Nephron (organoid): ENCODE measurements around the gene RAB11FIP4.

Experiments
- H3K27ac Mint-ChIP-seq, 3 experiments: 2 replicates each; pipeline ENCODE4 v1.8.0; 2020; ENCODE audit warnings: mixed read lengths in 3 of 3, mild to moderate bottlenecking in 2 of 3, moderate library complexity in 1 of 3
- H3K27me3 Mint-ChIP-seq: 2 replicates; pipeline ENCODE4 v1.8.0; 2021; ENCODE audit warnings: low read depth, mild to moderate bottlenecking, moderate library complexity, mixed read lengths
- H3K36me3 Mint-ChIP-seq: 2 replicates; pipeline ENCODE4 v1.8.0; 2020; ENCODE audit warnings: low read depth, mixed read lengths
- H3K4me1 Mint-ChIP-seq: 2 replicates; pipeline ENCODE4 v1.8.0; 2020; ENCODE audit warnings: mixed read lengths
- H3K4me3 Mint-ChIP-seq, 3 experiments: 2 replicates each; pipeline ENCODE4 v1.8.0; 2020; ENCODE audit warnings: mild to moderate bottlenecking in 3 of 3, mixed read lengths in 3 of 3, moderate library complexity in 2 of 3
- H3K9me3 Mint-ChIP-seq: 2 replicates; pipeline ENCODE4 v1.8.0; 2020; ENCODE audit warnings: mixed read lengths
- CTCF ChIP-seq, 3 experiments: fragments of 200-600 bp; sonication (generic); IDR thresholded peaks; one replicate each; pipeline ENCODE4 v1.5.0; 2021; ENCODE audit warnings: antibody characterized with exemption in 3 of 3; ENCODE audit not compliant: unreplicated experiment in 3 of 3

RAB11FIP4 gene

DNA sequence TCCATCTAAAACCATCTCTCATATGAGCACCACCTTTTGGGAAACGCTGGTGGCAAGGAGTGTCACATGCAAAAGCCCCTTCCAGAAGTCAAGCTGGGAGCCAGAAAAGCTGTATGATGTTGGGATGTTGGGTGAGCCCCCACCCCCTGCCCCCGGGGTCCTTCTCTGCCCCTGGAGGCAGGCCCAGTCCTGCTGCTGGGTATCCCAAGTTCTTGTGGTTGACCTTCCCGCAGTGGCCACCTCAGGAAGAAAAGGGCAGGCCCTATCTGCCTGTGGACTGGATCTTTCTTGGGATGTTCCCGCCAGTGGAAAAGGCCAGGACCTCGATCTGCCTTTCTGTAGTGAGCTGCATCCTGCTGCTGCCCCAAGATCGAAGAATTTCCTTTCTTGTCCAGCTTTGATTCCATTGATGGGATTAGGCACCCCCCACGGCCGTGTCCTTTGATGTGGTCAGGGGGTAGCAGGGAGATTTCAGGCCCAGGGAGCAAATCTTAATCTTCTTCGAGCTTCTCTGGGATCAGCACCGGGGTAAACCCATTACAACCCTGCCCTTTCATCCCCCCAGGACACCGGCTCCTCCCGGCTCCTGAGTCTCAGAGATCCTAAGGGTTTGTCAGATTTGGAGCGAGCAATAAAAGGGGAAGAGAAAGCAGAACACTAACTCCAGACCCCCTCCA lies 165.6 kb downstream of the RAB11FIP4 start:
- TF ChIP-seq CTCF (IDR thresholded peaks at IDR 0.05; ENCODE audit: unreplicated experiment in 3 of 3), result no peak
- Mint-ChIP-seq H3K27me3 (peaks cover 49% of the 10 kb centered on the region), H3K4me1 (peaks cover 19% of the 10 kb centered on the region), H3K4me3 (peak overlapping the region; percentile 31 to 68 (median 49)), H3K27ac (no peak overlapping the region), H3K9me3 (no peaks in the 10 kb centered on the region), H3K36me3 (no peaks in the 10 kb centered on the region)

DNA sequence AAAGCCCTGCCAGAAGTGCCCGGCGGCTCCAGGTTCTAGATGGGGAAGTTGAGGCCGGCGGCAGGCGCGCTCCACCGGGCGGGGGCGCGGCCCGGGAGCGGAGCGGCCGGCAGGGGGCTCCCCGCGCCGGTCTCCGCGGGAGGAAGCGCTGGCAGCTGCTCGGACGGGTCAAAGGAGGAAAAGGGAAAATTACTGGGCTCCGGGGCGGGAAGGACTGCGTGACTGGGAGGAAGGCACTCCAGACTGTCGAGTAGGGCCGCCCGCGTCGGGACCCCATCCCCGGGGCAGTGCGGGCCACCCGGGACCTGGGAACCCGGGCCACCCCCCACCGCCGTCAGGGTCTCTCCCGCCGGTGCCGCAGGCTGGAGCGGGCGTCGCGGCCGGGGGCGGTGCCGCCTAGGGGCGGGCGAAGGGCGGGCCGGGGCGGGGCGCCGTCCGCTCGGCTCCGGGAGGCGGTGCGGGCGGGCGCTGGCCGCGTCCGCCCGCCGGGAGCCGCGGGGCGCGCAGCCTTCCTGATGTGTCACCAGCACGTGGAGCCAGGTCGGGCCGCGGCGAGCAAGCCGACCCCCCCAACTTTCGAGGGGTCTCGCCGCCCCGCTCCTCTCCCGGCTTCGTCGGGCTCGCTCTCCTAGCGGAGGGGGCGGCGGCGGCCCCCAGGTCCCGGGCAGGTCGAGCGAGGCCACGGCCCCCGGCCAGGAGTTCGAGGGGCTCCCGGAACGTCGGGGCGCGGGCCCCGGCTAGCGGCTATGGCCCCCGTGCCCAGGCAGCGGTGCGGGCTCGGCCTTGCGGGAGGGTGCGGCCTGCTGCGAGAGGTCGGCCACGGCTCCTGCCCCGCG lies 167.5 kb downstream of the RAB11FIP4 start:
- peaks cover 23% of the 10 kb centered on the region for H3K4me1 Mint-ChIP-seq
- no peaks in the 10 kb centered on the region for H3K36me3 Mint-ChIP-seq
- H3K27me3 Mint-ChIP-seq, result peaks cover 40% of the 10 kb centered on the region
- peak overlapping the region in 1 of 3 experiments; percentile 78 for H3K27ac Mint-ChIP-seq
- H3K4me3 Mint-ChIP-seq, result peak overlapping the region; percentile 80 to 83 (median 82)
- peak; percentile 82 to 96 (median 88) for TF ChIP-seq CTCF (IDR thresholded peaks at IDR 0.05; ENCODE audit: unreplicated experiment in 3 of 3)
- no peaks in the 10 kb centered on the region for H3K9me3 Mint-ChIP-seq

DNA sequence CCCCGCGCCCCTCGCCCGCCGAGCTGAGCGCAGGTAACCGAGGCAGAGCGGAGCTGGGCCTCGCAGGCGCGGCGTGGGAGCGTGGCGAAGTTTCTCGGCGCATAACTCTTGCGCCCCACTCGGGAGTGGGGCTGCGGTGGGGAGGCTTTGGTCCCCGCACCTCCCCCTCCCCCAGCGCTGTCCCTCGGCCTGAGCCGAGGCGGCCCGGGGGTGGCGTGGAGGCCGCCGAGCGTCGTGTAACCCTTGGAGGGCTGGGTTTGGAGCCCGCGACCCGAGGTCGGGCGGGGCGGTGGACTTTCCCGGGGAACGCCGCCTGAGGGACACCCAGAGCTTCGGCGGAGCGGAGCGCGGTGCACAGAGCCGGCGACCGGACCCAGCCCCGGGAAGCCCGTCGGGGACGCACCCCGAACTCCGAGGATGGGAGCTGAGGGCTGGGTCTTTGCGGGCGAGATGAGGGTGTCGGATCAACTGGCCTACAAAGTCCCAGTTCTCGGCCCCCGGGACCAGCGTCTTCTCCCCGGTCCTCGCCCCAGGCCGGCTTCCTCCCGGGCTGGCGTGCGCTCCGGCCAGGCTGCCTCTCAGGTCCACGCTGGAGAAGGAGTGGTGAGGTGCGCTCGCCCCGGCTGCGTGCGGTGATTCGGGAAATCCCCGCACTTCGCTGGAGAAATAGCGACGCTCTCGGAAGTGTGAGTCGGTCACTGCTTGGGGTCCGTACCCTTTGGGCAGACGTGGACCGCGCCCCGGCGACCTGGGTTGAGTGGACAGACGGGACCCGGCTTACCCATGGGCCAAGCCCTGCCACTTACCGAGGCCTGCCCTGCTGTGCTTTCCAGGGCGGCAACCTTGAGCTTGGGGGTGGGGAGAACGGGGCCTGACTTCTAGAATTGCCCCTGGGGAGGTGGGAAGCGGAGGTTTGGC lies 168.4 kb downstream of the RAB11FIP4 start:
- no peaks in the 10 kb centered on the region for H3K36me3 Mint-ChIP-seq
- peaks cover 32% of the 10 kb centered on the region for H3K27me3 Mint-ChIP-seq
- TF ChIP-seq CTCF (IDR thresholded peaks at IDR 0.05; ENCODE audit: unreplicated experiment in 3 of 3), result no peak
- H3K4me3 Mint-ChIP-seq, result peak overlapping the region; percentile 83 to 90 (median 85)
- H3K4me1 Mint-ChIP-seq, result peaks cover 29% of the 10 kb centered on the region
- no peaks in the 10 kb centered on the region for H3K9me3 Mint-ChIP-seq
- H3K27ac Mint-ChIP-seq, result peak overlapping the region; percentile 86 to 90 (median 89)

GRCh38 chr17:31560616-31561235 lies 169.3 kb downstream of the RAB11FIP4 start:
- no peaks in the 10 kb centered on the region for H3K9me3 Mint-ChIP-seq
- peak overlapping the region; percentile 86 to 90 (median 89) for H3K27ac Mint-ChIP-seq
- H3K4me3 Mint-ChIP-seq, result peak overlapping the region; percentile 83 to 90 (median 85)
- no peaks in the 10 kb centered on the region for H3K36me3 Mint-ChIP-seq
- H3K4me1 Mint-ChIP-seq, result peaks cover 37% of the 10 kb centered on the region
- H3K27me3 Mint-ChIP-seq, result peaks cover 31% of the 10 kb centered on the region
- no peak for TF ChIP-seq CTCF (IDR thresholded peaks at IDR 0.05; ENCODE audit: unreplicated experiment in 3 of 3)
